K562 (cell line): ENCODE results near the gene HMGCL. TPM values are rescaled to one million over a fixed set of nuclear protein-coding genes. Genes with fewer than 3 reads are reported as not detected.

Experiments
- AFF1 ChIP-seq, 2 experiments: fragments of 450-650 bp; IDR thresholded peaks; 2 replicates each; pipeline ENCODE4 v1.6.1; 2018; ENCODE audit warnings: mild to moderate bottlenecking in 2 of 2, low read depth in 1 of 2; ENCODE audit not compliant: partially characterized antibody in 2 of 2
- DEAF1 ChIP-seq: fragments of 450-650 bp; formaldehyde crosslinking; IDR thresholded peaks from 2 replicates; pipeline ENCODE4 v1.4.0; 2020; ENCODE audit warnings: mild to moderate bottlenecking, moderate library complexity
- DNMT1 ChIP-seq: fragments of 450-650 bp; IDR thresholded peaks from 2 replicates; pipeline ENCODE4 v1.6.1; 2016; ENCODE audit warnings: antibody characterized with exemption, mild to moderate bottlenecking
- E2F1 ChIP-seq: sonication (generic); formaldehyde crosslinking; IDR thresholded peaks from 2 replicates; pipeline ENCODE4 v1.8.1; 2023; ENCODE audit warnings: mild to moderate bottlenecking, missing genetic modification reagents, moderate library complexity
- HOMEZ ChIP-seq: fragments of 250-450 bp; sonication (Bioruptor Pico); IDR thresholded peaks from 2 replicates; pipeline ENCODE4 v1.4.0; 2020; ENCODE audit warnings: mild to moderate bottlenecking, moderate library complexity
- IFI16 ChIP-seq: fragments of 250-450 bp; sonication (Bioruptor Pico); IDR thresholded peaks from 2 replicates; pipeline ENCODE4 v2.1.2; 2022; ENCODE audit warnings: mild to moderate bottlenecking, inconsistent platforms
- MBD1 ChIP-seq: fragments of 250-450 bp; sonication (Bioruptor Pico); IDR thresholded peaks from 2 replicates; pipeline ENCODE4 v1.8.0; 2022; ENCODE audit warnings: inconsistent platforms
- RAD21 ChIP-seq, 2 experiments: fragments of 250-450 bp in 1 of 2; fragments of 450-650 bp in 1 of 2; sonication (Bioruptor Pico) in 1 of 2; formaldehyde crosslinking in 1 of 2; IDR thresholded peaks in 1 of 2; conservative IDR thresholded peaks in 1 of 2; 2 replicates each; pipeline versions ENCODE4 v1.4.0 to v1.8.0; 2020 to 2022; ENCODE audit warnings: mild to moderate bottlenecking in 2 of 2, moderate library complexity in 1 of 2
- SNRNP70 ChIP-seq: fragments of 200-400 bp; formaldehyde crosslinking; optimal IDR thresholded peaks from 2 replicates; pipeline ENCODE3; 2017; ENCODE audit warnings: low read depth, low read length
- TFE3 ChIP-seq: fragments of 450-650 bp; formaldehyde crosslinking; IDR thresholded peaks from 2 replicates; pipeline ENCODE4 v1.4.0; 2020; ENCODE audit warnings: mild to moderate bottlenecking, mixed read lengths
- TSC22D4 ChIP-seq: fragments of 450-650 bp; IDR thresholded peaks from 2 replicates; pipeline ENCODE4 v1.6.1; 2016; ENCODE audit warnings: missing genetic modification characterization, missing biosample characterization, control low read depth
- ZNF449 ChIP-seq: fragments of 250-450 bp; sonication (Bioruptor Pico); IDR thresholded peaks from 2 replicates; pipeline ENCODE4 v1.8.0; 2022; ENCODE audit warnings: moderate library complexity, mild to moderate bottlenecking, inconsistent platforms
- polyA plus RNA-seq, 8 experiments: library from polyadenylated mRNA; depleted of rRNA in 4 of 8; stranded (reverse) in 5 of 8; unstranded in 3 of 8; fragments of >200 nt; fragmentation: Nextera tagmentation in 2 of 8; fragmentation: Illumina TruSeq in 1 of 8; extraction: Ambion mirVana in 2 of 8; extraction: Trizol in 1 of 8; gene quantifications; 2 replicates each; pipeline versions ENCODE4 v1.2.1 to v1.2.3, GENCODE V29; 2011 to 2014; ENCODE audit warnings: inconsistent platforms in 1 of 8, missing spikeins in 1 of 8
- total RNA-seq, 7 experiments: library from RNA; depleted of rRNA in 6 of 7; stranded (reverse); fragments of >200 nt in 6 of 7; fragmentation: Illumina TruSeq in 2 of 7; extraction: Trizol in 2 of 7; gene quantifications; 2 replicates each; pipeline versions ENCODE4 v1.2.1 to v1.2.3, GENCODE V29; 2011 to 2021; ENCODE audit warnings: low replicate concordance in 1 of 7

Gene HMGCL
- total and polyA plus RNA-seq, 9 of the 15 experiments (the other 6 are each of a cell fraction or from before 2014, with no cell fraction given): 18.0 to 82.2 (median 24.2) TPM

GRCh38 chr1:23868557-23869016 is 43.4 kb upstream of the HMGCL start (continued):
- TF ChIP-seq IFI16 (CRISPR knock-in tag) (peak; percentile 56; the same call in 1 of the 2 replicates), SNRNP70 (no peak), E2F1 (CRISPR knock-in tag) (no peak), HOMEZ (CRISPR knock-in tag) (0 out of 2 replicates have a peak, but pooled peaks have one; percentile 36), AFF1 (IDR thresholded peaks at IDR 0.05; ENCODE audit: low read depth in 1 of 2, partially characterized antibody in 2 of 2) (no peak), DEAF1 (CRISPR knock-in tag) (peak; percentile 1; the same call in 1 of the 2 replicates), MBD1 (CRISPR knock-in tag) (peak; percentile 98), ZNF449 (CRISPR knock-in tag) (0 out of 2 replicates have a peak, but pooled peaks have one; percentile 10), RAD21 (CRISPR knock-in tag; conservative IDR thresholded peaks at IDR 0.05 in 1 of 2, IDR thresholded peaks at IDR 0.05 in 1 of 2) (0 out of 4 replicates have a peak, but pooled peaks of 1 of the 2 experiments have one; percentile 0), TFE3 (CRISPR knock-in tag) (peak; percentile 55; the same call in 1 of the 2 replicates), DNMT1 (no peak), TSC22D4 (tag) (no peak)
